NCI-H2029 treated with DMSO at 0.1 percent for 48 hours (cell line): Measurements from ENCODE around the gene MIOS.
"Not testable (repeated sequence)": the region's sequence is repeated elsewhere in the genome, so short reads cannot be mapped to it uniquely, and the experiment has no call there.

Experiments used
- DNase-seq: peaks from one replicate; lab custom pipeline; 2025; lab: John Stamatoyannopoulos, UW

The MIOS gene

DNA sequence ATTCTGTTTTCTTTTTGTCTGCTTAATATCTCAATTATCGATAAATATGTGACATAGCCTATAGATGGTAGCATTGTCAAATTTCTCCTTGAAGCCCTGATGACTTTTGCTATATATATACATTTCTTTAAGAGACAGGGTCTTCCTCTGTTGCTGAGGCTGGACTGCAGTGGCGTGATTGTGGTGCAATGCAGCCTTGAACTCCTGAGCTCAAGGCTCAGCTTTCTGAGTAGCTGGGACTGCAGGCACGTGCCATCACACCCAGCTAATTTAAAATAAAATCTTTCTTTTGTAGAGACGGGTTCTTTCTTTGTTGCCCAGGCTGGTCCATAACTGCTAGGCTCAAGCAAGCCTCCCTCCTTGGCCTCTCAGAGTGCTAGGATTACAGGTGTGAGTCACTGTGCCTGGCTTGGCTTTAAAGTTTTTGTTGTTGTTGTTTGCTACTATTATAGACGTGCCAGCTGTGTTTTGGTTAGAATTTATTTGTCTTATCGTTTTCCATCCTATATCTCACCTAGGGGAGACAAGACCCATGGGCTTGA is 80.9 kb downstream of the MIOS start:
- DNase-seq = no peak

DNA sequence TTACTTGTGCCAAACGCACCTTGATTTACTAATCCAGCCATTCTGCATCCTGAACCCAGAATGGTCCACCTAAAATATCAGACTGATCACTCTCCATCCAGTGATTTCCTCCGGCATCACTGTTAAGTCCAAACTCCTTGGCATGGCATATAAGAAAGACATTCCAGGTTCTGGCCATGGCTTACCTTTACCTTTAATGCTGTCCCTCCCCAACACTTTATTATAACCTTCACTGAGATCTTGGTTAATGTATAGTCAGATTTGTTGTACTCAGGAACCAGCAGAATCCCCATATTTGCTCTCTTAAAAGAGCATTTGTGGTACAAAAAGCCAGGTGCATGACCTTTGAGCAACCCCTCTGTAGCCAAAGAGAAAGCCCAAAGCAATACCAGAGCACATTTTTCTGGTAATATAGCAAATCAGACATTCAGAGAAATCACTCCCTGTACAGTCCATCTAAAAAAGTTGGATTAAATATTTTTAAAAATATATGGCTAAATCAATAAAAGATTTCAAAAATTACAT is 84.1 kb downstream of the MIOS start:
- DNase-seq = no peak

DNA sequence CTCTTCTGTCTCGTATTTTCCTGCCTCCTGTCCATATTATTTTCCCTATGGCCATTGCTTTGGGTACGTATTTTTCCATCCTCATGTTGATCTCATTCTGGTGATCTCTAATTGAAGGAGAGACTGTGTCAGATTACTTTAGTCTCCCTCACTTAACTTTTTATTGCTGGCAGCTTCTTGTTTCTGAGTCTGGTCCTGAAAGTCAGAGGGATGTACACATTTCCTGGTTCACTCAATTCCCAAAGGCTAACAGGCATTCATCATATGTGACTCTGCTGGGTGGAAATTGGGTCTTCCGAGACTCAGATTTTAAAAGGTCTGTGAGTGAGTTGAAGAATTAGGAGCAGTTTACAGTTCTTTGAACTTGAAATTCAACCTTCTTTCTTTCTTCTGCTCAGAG is 84.8 kb downstream of the MIOS start:
- DNase-seq = no peak

DNA sequence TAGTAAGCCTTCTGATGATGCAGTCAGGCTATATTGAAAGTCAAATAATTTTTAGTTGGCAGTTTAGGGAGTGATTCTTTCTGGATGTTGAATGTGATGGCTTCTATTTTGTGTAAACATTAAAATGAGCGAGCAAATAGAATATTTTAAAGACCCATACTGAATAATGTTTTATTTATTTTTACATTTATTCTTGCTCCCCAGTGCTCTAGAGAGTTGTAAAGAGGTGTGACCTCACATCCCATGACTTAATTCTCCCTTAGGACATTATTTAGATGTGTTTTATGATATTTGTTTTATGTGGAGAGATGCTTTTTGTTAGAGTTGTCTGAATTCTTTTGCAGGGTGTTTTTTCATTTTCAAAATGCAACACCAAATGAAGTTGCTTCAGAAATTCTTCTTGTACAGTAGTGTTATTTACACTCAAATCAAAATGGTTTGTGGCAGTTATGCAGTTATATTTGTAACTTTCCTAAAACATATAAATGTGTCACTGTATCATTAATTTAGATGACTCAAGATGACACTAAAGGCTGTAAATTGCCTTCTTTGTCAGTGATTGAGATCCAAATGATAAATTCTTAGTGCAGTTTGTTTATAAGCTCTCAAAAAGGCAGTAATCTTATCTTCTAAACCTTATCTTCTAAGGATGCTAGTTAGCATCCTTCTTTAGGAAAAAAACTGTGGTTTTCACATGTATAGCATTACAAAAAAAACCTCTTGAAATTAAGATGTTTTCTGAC is 86.3 kb downstream of the MIOS start:
- no peak for DNase-seq

GRCh38 chr7:7653593-7654187 is 87.0 kb downstream of the MIOS start:
- DNase-seq = no peak

DNA sequence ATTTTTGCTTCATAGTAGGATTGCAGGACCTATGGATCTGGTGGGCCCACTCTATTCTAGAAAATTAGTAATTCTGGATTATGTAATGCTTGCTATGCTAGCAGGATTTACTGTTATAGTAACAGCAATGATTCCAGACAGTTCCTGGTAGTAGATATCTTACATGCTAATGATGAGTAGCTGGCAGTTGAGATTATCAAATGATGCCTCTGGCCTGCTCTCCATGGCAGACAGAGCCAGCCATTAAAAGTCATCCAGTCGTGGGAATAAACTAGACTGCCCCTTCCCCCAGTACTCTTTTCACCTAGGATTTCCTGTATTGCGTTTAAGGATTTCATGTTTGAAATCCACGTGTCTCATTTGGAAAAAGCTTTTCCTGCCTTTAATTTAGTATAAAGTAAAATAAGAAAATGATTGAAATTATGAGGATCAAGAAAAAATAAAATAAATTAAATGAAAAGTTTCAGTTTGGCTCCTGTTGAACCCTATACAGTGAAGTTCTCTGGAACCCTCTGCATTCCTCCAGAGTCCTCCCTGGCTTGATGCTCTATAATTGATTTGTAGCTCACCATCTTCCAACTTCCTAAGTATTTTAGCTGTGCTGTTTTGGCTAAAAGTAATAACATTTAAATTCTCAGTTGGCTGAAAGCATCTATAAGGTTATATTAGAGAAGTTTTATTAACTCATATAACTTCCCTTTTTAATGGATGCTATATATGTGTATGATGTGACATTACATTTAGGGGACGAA is 88.5 kb downstream of the MIOS start:
- DNase-seq = no peak

DNA sequence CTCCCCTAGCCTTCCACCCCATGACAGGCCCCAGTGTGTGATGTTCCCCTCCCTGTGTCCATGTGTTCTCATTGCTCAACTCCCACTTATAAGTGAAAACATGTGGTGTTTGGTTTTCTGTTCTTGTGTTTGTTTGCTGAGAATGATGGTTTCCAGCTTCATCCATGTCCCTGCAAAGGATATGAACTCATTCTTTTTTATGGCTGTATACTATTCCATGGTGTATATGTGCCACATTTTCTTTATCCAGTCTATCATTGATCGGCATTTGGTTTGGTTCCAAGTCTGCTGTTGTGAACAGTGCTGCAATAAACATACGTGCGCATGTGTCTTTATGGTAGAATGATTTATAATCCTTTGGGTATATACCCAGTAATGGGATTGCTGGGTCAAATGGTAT is 89.8 kb downstream of the MIOS start:
- DNase-seq = not testable (repeated sequence)
